ENCODE measurements around the gene PLA2G6. TPM values are rescaled to one million over a fixed set of nuclear protein-coding genes. Genes with fewer than 3 reads are reported as not detected.
"Not testable (repeated sequence)": the region's sequence is repeated elsewhere in the genome, so short reads cannot be mapped to it uniquely, and the experiment has no call there.

PLA2G6 gene
- total RNA-seq, 1 donor from 2014 or later = 52.4 TPM

- H3K27ac ChIP-seq = no peak overlapping the region
- ATAC-seq (peak; percentile 33), DNase-seq (no peak)
Measured at GRCh38 chr22:38081941-38082828, 99.4 kb downstream of the PLA2G6 start.

GRCh38 chr22:38081636-38081940 lies 100.0 kb downstream of the PLA2G6 start:
- peaks cover 20% of the 10 kb centered on the region for H3K4me1 ChIP-seq
- no peaks in the 10 kb centered on the region for H3K36me3 ChIP-seq
- intact Hi-C loops (cut with DNase I) = no loop called here
- H3K27ac ChIP-seq = no peak overlapping the region
- ATAC-seq (no peak), DNase-seq (no peak)
- H3K27me3 ChIP-seq = peaks cover 28% of the 10 kb centered on the region
- H3K4me3 ChIP-seq = peak overlapping the region; percentile 8
- H3K9me3 ChIP-seq = no peaks in the 10 kb centered on the region
- no peak for TF ChIP-seq CTCF (IDR thresholded peaks at IDR 0.05)

More at GRCh38 chr22:38081941-38082828, 99.4 kb downstream of the PLA2G6 start:
- no peaks in the 10 kb centered on the region for H3K9me3 ChIP-seq
- H3K36me3 ChIP-seq = no peaks in the 10 kb centered on the region
- no peak overlapping the region for H3K4me3 ChIP-seq
- H3K27me3 ChIP-seq = peaks cover 28% of the 10 kb centered on the region
- no peak for TF ChIP-seq CTCF (IDR thresholded peaks at IDR 0.05)
- intact Hi-C loops (cut with DNase I) = no loop called here
- peaks cover 20% of the 10 kb centered on the region for H3K4me1 ChIP-seq

GRCh38 chr22:38080850-38081635 lies 100.6 kb downstream of the PLA2G6 start:
- Histone ChIP-seq H3K36me3 (no peaks in the 10 kb centered on the region), H3K27ac (no peak overlapping the region), H3K4me1 (peaks cover 20% of the 10 kb centered on the region), H3K4me3 (peak overlapping the region; percentile 35), H3K27me3 (peaks cover 28% of the 10 kb centered on the region), H3K9me3 (no peaks in the 10 kb centered on the region)
- DNase-seq (no peak), ATAC-seq (peak; percentile 44)
- no peak for TF ChIP-seq CTCF (IDR thresholded peaks at IDR 0.05)
- intact Hi-C loops (cut with DNase I) = no loop called here

- Histone ChIP-seq H3K4me1 (peaks cover 20% of the 10 kb centered on the region), H3K36me3 (no peaks in the 10 kb centered on the region), H3K27ac (no peak overlapping the region), H3K4me3 (peak overlapping the region; percentile 35), H3K27me3 (peaks cover 28% of the 10 kb centered on the region), H3K9me3 (no peaks in the 10 kb centered on the region)
- ATAC-seq (no peak), DNase-seq (no peak)
- intact Hi-C loops (cut with DNase I) = no loop called here
- TF ChIP-seq CTCF (IDR thresholded peaks at IDR 0.05) = no peak
Measured at GRCh38 chr22:38080474-38080849, 101.2 kb downstream of the PLA2G6 start.

GRCh38 chr22:38079804-38080203 lies 101.8 kb downstream of the PLA2G6 start:
- DNase-seq (no peak), ATAC-seq (no peak)
- Histone ChIP-seq H3K36me3 (peaks cover 4% of the 10 kb centered on the region), H3K27ac (no peak overlapping the region), H3K4me1 (peaks cover 20% of the 10 kb centered on the region), H3K9me3 (no peaks in the 10 kb centered on the region), H3K4me3 (no peak overlapping the region), H3K27me3 (peaks cover 28% of the 10 kb centered on the region)
- intact Hi-C loops (cut with DNase I) = no loop called here
- TF ChIP-seq CTCF (IDR thresholded peaks at IDR 0.05) = no peak

- H3K36me3 ChIP-seq; H3K9me3 ChIP-seq; intact Hi-C loops (cut with DNase I); ATAC-seq; H3K4me3 ChIP-seq; DNase-seq; H3K27ac ChIP-seq: not testable (repeated sequence)
- peaks cover 20% of the 10 kb centered on the region for H3K4me1 ChIP-seq
- peaks cover 28% of the 10 kb centered on the region for H3K27me3 ChIP-seq
Measured at GRCh38 chr22:38079208-38079607, 102.4 kb downstream of the PLA2G6 start.

Measured in upper lobe of right lung (tissue), 1 donor.